Glutamatergic neuron (in vitro differentiated cells): ENCODE results near the gene INHBC. TPM values are rescaled to one million over a fixed set of nuclear protein-coding genes. Genes with fewer than 3 reads are reported as not detected.

ENCODE experiments used
- DNase-seq: peaks from one replicate; pipeline ENCODE4 v3.0.0; 2022
- H3K27ac Mint-ChIP-seq: one replicate; pipeline ENCODE4 v1.8.0; 2020; ENCODE audit warnings: mild to moderate bottlenecking, mixed read lengths, inconsistent platforms; ENCODE audit not compliant: unreplicated experiment
- H3K27me3 Mint-ChIP-seq: one replicate; pipeline ENCODE4 v1.8.0; 2020; ENCODE audit warnings: mild to moderate bottlenecking, moderate library complexity, mixed read lengths, inconsistent platforms; ENCODE audit not compliant: unreplicated experiment
- H3K36me3 Mint-ChIP-seq: one replicate; pipeline ENCODE4 v1.8.0; 2020; ENCODE audit warnings: mild to moderate bottlenecking, mixed read lengths, inconsistent platforms; ENCODE audit not compliant: unreplicated experiment
- H3K4me1 Mint-ChIP-seq: one replicate; pipeline ENCODE4 v1.8.0; 2020; ENCODE audit warnings: mild to moderate bottlenecking, low read depth, mixed read lengths, inconsistent platforms; ENCODE audit not compliant: unreplicated experiment
- H3K4me3 Mint-ChIP-seq: one replicate; pipeline ENCODE4 v1.8.0; 2020; ENCODE audit warnings: mild to moderate bottlenecking, mixed read lengths, inconsistent platforms; ENCODE audit not compliant: unreplicated experiment
- H3K9me3 Mint-ChIP-seq: one replicate; pipeline ENCODE4 v1.8.0; 2020; ENCODE audit warnings: mild to moderate bottlenecking, moderate library complexity, mixed read lengths, inconsistent platforms; ENCODE audit not compliant: unreplicated experiment
- total RNA-seq: library from RNA; stranded (reverse); fragmentation: NEBNext Ultra II Directional; extraction: Animal tissue kit (Norgen Biotek cat#: 25700); gene quantifications from one replicate; pipeline ENCODE4 v1.2.1, GENCODE V29; 2021; ENCODE audit not compliant: unreplicated experiment
- TF ChIP-seq, protein P1 (sequence below): fragments of 200-600 bp; sonication (generic); IDR thresholded peaks from one replicate; pipeline ENCODE4 v1.5.0; 2021; ENCODE audit not compliant: partially characterized antibody, unreplicated experiment

Gene INHBC
- total RNA-seq, 1 donor from 2014 or later: not detected

DNA sequence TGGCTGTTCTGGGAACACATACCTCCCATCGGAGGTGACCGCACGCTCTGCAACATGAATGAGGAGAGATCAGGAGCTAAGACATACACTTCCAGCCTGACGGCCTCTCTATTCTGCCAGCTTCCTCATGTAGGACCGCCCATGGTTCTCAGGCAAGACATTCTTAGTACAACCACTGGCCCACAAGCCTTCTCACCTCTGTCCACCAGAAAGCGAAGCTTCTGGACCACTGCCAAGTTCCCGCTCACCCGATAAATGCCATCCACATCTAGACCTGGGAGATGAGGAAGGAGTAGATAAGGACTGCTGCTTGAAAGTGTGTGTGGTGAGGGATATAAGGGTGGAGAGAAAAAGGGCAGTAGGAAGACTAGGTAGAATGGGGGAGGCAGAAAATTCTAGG, 39.8 kb downstream of the INHBC start:
- Mint-ChIP-seq H3K4me3 (no peak overlapping the region), H3K36me3 (peaks cover 31% of the 10 kb centered on the region), H3K27ac (no peak overlapping the region)

DNA sequence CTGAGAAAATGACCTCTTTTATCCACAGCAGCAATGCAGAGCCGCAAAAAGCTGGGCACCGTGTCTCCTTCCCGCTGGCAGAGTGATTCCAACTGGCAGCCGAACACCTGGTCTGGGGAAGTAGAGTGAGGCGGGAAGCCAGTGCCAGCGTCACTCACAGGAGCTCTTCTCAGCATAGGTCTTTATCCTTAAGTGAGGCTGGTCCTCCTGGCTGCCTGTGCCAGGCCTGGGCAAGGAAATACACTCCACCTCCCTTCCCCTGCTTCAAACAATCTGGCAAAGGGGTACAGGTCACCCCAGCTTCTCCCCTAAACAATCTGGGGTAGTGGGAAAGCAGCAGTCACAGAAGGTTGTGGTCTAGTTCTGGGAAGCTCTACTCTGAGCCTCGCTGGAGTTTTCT, 40.3 kb downstream of the INHBC start:
- Mint-ChIP-seq H3K27me3 (peaks cover 13% of the 10 kb centered on the region), H3K27ac (no peak overlapping the region), H3K4me3 (no peak overlapping the region), H3K9me3 (peaks cover 3% of the 10 kb centered on the region), H3K4me1 (peaks cover 3% of the 10 kb centered on the region), H3K36me3 (peaks cover 31% of the 10 kb centered on the region)
- no peak for DNase-seq
- TF ChIP-seq, protein P1, sequence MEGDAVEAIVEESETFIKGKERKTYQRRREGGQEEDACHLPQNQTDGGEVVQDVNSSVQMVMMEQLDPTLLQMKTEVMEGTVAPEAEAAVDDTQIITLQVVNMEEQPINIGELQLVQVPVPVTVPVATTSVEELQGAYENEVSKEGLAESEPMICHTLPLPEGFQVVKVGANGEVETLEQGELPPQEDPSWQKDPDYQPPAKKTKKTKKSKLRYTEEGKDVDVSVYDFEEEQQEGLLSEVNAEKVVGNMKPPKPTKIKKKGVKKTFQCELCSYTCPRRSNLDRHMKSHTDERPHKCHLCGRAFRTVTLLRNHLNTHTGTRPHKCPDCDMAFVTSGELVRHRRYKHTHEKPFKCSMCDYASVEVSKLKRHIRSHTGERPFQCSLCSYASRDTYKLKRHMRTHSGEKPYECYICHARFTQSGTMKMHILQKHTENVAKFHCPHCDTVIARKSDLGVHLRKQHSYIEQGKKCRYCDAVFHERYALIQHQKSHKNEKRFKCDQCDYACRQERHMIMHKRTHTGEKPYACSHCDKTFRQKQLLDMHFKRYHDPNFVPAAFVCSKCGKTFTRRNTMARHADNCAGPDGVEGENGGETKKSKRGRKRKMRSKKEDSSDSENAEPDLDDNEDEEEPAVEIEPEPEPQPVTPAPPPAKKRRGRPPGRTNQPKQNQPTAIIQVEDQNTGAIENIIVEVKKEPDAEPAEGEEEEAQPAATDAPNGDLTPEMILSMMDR: no peak

More for the DNA sequence above, 39.8 kb downstream of the INHBC start:
- no peak for DNase-seq
- TF ChIP-seq, protein P1: no peak
- H3K27me3 Mint-ChIP-seq: peaks cover 13% of the 10 kb centered on the region
- peaks cover 3% of the 10 kb centered on the region for H3K4me1 Mint-ChIP-seq
- peaks cover 3% of the 10 kb centered on the region for H3K9me3 Mint-ChIP-seq

DNA sequence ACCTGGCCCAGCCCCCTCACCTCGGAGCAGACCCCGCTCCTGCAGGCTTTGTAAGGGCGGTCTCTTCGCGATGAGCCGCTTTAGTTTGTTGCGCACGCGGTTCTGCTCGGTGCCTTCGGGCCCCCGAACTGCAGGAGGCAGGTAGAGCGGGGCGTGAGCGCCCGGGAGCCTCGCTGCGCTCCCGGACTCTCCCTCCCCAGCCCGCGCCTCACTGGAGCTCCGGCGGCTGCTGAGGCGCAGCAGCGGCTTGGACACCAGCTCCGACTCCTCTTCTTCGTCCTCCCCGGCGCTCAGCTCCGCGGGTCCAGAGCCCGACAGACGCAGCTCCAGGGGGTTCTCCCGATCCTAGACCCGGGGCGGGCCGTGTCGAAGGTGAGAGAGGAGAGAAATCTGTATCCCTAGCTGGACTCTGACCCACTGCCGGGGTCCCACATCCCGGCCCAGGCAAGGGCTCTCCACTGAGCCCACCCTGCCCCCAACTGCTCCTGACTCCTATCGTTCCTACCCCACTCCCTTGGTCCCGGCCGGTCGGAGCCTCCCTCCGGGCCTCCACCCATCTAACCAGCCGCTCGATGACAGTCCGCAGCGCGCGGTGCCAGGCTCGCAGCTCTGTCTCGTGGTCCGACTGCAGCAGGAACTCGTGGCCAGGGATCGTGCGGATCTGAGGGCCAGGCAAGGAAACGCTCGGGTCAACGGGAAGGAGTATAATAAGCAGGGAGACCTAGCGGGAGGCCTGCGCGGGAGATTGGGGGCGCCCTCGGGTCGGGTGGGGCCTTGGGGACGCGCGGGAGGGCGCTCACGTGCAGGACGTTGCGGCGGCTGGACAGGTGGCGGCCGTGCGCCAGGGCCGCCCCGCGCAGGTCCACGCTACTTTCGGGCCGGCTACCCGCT, 40.9 kb downstream of the INHBC start:
- H3K4me3 Mint-ChIP-seq: no peak overlapping the region
- TF ChIP-seq, protein P1: no peak
- H3K4me1 Mint-ChIP-seq: peaks cover 3% of the 10 kb centered on the region
- no peak overlapping the region for H3K27ac Mint-ChIP-seq
- H3K27me3 Mint-ChIP-seq: peaks cover 13% of the 10 kb centered on the region
- DNase-seq: peak; percentile 35
- peaks cover 3% of the 10 kb centered on the region for H3K9me3 Mint-ChIP-seq
- peaks cover 31% of the 10 kb centered on the region for H3K36me3 Mint-ChIP-seq

DNA sequence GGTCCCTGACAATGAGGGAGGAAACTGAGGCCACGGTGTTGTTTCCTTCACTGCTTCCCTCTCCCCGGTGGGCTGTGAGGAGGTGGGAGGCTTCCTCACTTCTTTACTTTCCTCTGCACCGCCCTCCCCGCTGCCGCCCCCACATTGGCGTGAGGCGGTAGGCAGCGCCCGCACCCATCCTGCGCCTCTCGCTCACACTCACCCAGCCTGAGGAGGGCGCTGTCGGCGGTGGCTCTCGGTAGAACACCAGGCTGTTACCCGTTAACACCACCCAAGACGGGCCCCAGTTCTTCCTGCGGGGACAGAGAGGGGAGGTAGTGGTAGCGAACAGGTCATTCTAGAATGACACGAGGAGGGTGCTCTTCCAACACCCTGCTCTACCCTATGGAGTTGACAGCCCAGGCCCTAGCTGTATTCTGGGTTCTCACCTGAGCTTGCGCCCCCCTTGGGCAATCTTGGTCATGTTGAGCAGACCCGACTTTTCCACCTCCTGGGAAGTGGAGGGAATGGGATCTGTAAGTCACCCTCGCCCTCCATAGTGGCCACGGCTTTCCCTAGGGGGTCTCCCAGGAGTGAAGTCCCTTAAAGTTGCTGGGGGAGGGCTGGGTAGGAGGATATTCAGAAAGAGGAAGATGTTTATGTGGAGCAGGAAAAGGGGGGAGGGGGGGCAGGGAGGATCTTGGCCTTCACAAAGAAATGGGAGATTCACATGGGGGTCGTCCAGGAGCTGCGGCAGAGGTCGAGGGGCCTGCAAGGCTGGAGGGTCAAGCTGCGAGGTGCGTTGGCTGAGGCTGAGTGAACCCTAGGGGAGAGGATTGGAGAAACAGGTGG, 41.8 kb downstream of the INHBC start:
- Mint-ChIP-seq H3K27me3 (peaks cover 13% of the 10 kb centered on the region), H3K9me3 (peaks cover 5% of the 10 kb centered on the region), H3K36me3 (peaks cover 31% of the 10 kb centered on the region), H3K4me1 (peaks cover 3% of the 10 kb centered on the region), H3K27ac (no peak overlapping the region), H3K4me3 (no peak overlapping the region)
- DNase-seq: no peak
- TF ChIP-seq, protein P1: peak; percentile 13
